Astrocyte (in vitro differentiated cells and primary cell): ENCODE data around the gene CHMP6. TPM values are rescaled to one million over a fixed set of nuclear protein-coding genes. Genes with fewer than 3 reads are reported as not detected.

Source experiments
- DNase-seq: peaks from one replicate; pipeline ENCODE4 v3.0.0-alpha.2; 2010; ENCODE audit warnings: low read depth
- FAIRE-seq: peaks from 2 replicates; lab custom pipeline; 2011; peaks lifted over from hg19 to GRCh38; lab: Jason Lieb, UNC
- H2AFZ ChIP-seq: 2 replicates; pipeline ENCODE4 v1.6.0; 2012; ENCODE audit warnings: low read depth, low read length, inconsistent platforms
- H3K27ac ChIP-seq: 2 replicates; pipeline ENCODE4 v1.5.1; 2011; ENCODE audit warnings: low read depth, low read length, inconsistent platforms
- H3K27me3 ChIP-seq: 2 replicates; pipeline ENCODE4 v1.6.0; 2011; ENCODE audit warnings: low read length, inconsistent platforms; ENCODE audit not compliant: insufficient read depth
- H3K36me3 ChIP-seq: 2 replicates; pipeline ENCODE4 v1.5.1; 2011; ENCODE audit warnings: low read length, inconsistent platforms; ENCODE audit not compliant: insufficient read depth
- H3K4me1 ChIP-seq: 2 replicates; pipeline ENCODE4 v1.5.1; 2011; ENCODE audit warnings: low read length, inconsistent platforms; ENCODE audit not compliant: insufficient read depth
- H3K4me2 ChIP-seq: 2 replicates; pipeline ENCODE4 v1.6.0; 2012; ENCODE audit warnings: low read length, inconsistent platforms
- H3K4me3 ChIP-seq: 2 replicates; pipeline ENCODE4 v1.5.1; 2011; ENCODE audit warnings: low read depth, mild to moderate bottlenecking, low read length, inconsistent platforms; ENCODE audit not compliant: insufficient read depth
- H3K79me2 ChIP-seq: 2 replicates; pipeline ENCODE4 v1.6.0; 2012; ENCODE audit warnings: mild to moderate bottlenecking, low read length, inconsistent platforms; ENCODE audit not compliant: insufficient read depth
- H3K9ac ChIP-seq: 2 replicates; pipeline ENCODE4 v1.6.0; 2012; ENCODE audit warnings: mild to moderate bottlenecking, low read length, inconsistent platforms
- H3K9me3 ChIP-seq: 2 replicates; pipeline ENCODE4 v1.5.1; 2012; ENCODE audit warnings: low read depth, mild to moderate bottlenecking, low read length, inconsistent platforms; ENCODE audit not compliant: insufficient read depth
- H4K20me1 ChIP-seq: 2 replicates; pipeline ENCODE4 v1.6.0; 2012; ENCODE audit warnings: low read length, inconsistent platforms; ENCODE audit not compliant: insufficient read depth
- H3K27ac Mint-ChIP-seq: one replicate; pipeline ENCODE4 v1.8.0; 2021; ENCODE audit warnings: mild to moderate bottlenecking, mixed read lengths; ENCODE audit not compliant: unreplicated experiment
- H3K27me3 Mint-ChIP-seq: one replicate; pipeline ENCODE4 v1.8.0; 2021; ENCODE audit warnings: low read depth, mixed read lengths; ENCODE audit not compliant: unreplicated experiment
- H3K36me3 Mint-ChIP-seq: one replicate; pipeline ENCODE4 v1.8.0; 2021; ENCODE audit warnings: low read depth, mixed read lengths; ENCODE audit not compliant: unreplicated experiment
- H3K4me1 Mint-ChIP-seq: one replicate; pipeline ENCODE4 v1.8.0; 2021; ENCODE audit warnings: low read depth, mixed read lengths; ENCODE audit not compliant: unreplicated experiment
- H3K4me3 Mint-ChIP-seq: one replicate; pipeline ENCODE4 v1.8.0; 2021; ENCODE audit warnings: mild to moderate bottlenecking, moderate library complexity, mixed read lengths; ENCODE audit not compliant: unreplicated experiment
- H3K9me3 Mint-ChIP-seq: one replicate; pipeline ENCODE4 v1.8.0; 2021; ENCODE audit warnings: mild to moderate bottlenecking, mixed read lengths; ENCODE audit not compliant: unreplicated experiment
- EZH2 ChIP-seq: IDR thresholded peaks from 2 replicates; pipeline ENCODE4 v1.6.1; 2012; ENCODE audit warnings: mild to moderate bottlenecking, low read length, inconsistent platforms; ENCODE audit not compliant: insufficient read depth
- total RNA-seq: library from RNA; stranded (reverse); gene quantifications from 2 replicates; pipeline ENCODE4 v1.2.1, GENCODE V29; 2021
- TF ChIP-seq, protein P1 (sequence below): IDR thresholded peaks from 2 replicates; pipeline ENCODE4 v1.5.1; 2011; ENCODE audit warnings: low read depth, mild to moderate bottlenecking, inconsistent platforms, low read length, moderate library complexity; ENCODE audit not compliant: insufficient read depth

CHMP6 gene
- total RNA-seq, 1 donor from 2014 or later = 19.0 TPM

- H3K4me3 Mint-ChIP-seq = no peak overlapping the region
- peaks cover 5% of the 10 kb centered on the region for H3K36me3 Mint-ChIP-seq
- H3K4me1 ChIP-seq = peaks cover 11% of the 10 kb centered on the region
- H3K9ac ChIP-seq = no peak overlapping the region
- H3K79me2 ChIP-seq = no peaks in the 10 kb centered on the region
- H2AFZ ChIP-seq = no peak overlapping the region
- H3K36me3 ChIP-seq = no peaks in the 10 kb centered on the region
- no peak overlapping the region for H3K4me2 ChIP-seq
- no peaks in the 10 kb centered on the region for H3K9me3 ChIP-seq
- H3K27ac Mint-ChIP-seq = no peak overlapping the region
- H3K4me1 Mint-ChIP-seq = peaks cover 2% of the 10 kb centered on the region
- H3K9me3 Mint-ChIP-seq = peaks cover 8% of the 10 kb centered on the region
- H3K27me3 Mint-ChIP-seq = peaks cover 39% of the 10 kb centered on the region
- DNase-seq (no peak), FAIRE-seq (no peak)
- no peak overlapping the region for H3K27ac ChIP-seq
- H3K4me3 ChIP-seq = no peak overlapping the region
- peaks cover 29% of the 10 kb centered on the region for H3K27me3 ChIP-seq
- TF ChIP-seq, protein P1, sequence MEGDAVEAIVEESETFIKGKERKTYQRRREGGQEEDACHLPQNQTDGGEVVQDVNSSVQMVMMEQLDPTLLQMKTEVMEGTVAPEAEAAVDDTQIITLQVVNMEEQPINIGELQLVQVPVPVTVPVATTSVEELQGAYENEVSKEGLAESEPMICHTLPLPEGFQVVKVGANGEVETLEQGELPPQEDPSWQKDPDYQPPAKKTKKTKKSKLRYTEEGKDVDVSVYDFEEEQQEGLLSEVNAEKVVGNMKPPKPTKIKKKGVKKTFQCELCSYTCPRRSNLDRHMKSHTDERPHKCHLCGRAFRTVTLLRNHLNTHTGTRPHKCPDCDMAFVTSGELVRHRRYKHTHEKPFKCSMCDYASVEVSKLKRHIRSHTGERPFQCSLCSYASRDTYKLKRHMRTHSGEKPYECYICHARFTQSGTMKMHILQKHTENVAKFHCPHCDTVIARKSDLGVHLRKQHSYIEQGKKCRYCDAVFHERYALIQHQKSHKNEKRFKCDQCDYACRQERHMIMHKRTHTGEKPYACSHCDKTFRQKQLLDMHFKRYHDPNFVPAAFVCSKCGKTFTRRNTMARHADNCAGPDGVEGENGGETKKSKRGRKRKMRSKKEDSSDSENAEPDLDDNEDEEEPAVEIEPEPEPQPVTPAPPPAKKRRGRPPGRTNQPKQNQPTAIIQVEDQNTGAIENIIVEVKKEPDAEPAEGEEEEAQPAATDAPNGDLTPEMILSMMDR = no peak
- TF ChIP-seq EZH2 = no peak
- H4K20me1 ChIP-seq = peaks cover 9% of the 10 kb centered on the region
Observed at GRCh38 chr17:81006891-81007290, 15.2 kb downstream of the CHMP6 start.

- Histone ChIP-seq H3K9ac (no peak overlapping the region), H3K4me3 (no peak overlapping the region), H3K4me1 (peaks cover 5% of the 10 kb centered on the region), H3K27me3 (peaks cover 29% of the 10 kb centered on the region), H3K36me3 (no peaks in the 10 kb centered on the region), H3K79me2 (no peaks in the 10 kb centered on the region), H3K27ac (no peak overlapping the region), H2AFZ (no peak overlapping the region), H3K4me2 (no peak overlapping the region), H3K9me3 (no peaks in the 10 kb centered on the region), H4K20me1 (peaks cover 4% of the 10 kb centered on the region)
- H3K9me3 Mint-ChIP-seq = peaks cover 9% of the 10 kb centered on the region
- peaks cover 6% of the 10 kb centered on the region for H3K36me3 Mint-ChIP-seq
- FAIRE-seq (no peak), DNase-seq (no peak)
- peaks cover 2% of the 10 kb centered on the region for H3K4me1 Mint-ChIP-seq
- no peak overlapping the region for H3K4me3 Mint-ChIP-seq
- no peak for TF ChIP-seq EZH2
- TF ChIP-seq, protein P1 = no peak
- peaks cover 30% of the 10 kb centered on the region for H3K27me3 Mint-ChIP-seq
- H3K27ac Mint-ChIP-seq = no peak overlapping the region
Observed at GRCh38 chr17:81008140-81008539, 16.5 kb downstream of the CHMP6 start.

DNA sequence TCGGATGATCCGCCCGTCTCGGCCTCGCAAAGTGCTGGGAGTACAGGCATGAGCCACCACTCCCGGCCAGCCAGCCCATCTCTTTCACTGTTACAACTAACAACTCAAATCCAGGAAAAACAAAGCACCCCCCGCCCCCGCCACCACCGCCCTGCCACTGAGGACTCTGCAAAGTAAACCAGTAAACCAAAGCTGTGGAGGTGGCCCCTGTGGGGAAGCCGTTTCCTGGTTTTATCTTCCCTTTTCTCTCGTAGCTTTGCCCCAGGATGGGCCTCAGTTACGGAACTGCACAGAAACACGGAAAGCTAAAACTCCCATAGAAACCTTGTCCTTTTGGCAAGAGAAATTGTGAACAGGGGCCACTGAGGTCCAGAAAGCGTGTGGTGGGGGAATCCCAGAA is 17.5 kb downstream of the CHMP6 start:
- peaks cover 2% of the 10 kb centered on the region for H3K4me1 Mint-ChIP-seq
- FAIRE-seq = no peak

More for the DNA sequence above, 17.5 kb downstream of the CHMP6 start:
- Mint-ChIP-seq H3K4me3 (no peak overlapping the region), H3K9me3 (peaks cover 15% of the 10 kb centered on the region), H3K27ac (no peak overlapping the region), H3K36me3 (peaks cover 9% of the 10 kb centered on the region), H3K27me3 (peaks cover 24% of the 10 kb centered on the region)
- no peaks in the 10 kb centered on the region for H3K36me3 ChIP-seq
- no peaks in the 10 kb centered on the region for H3K79me2 ChIP-seq
- H4K20me1 ChIP-seq = peaks cover 4% of the 10 kb centered on the region
- DNase-seq = no peak
- no peak overlapping the region for H2AFZ ChIP-seq
- peaks cover 5% of the 10 kb centered on the region for H3K4me1 ChIP-seq
- no peak overlapping the region for H3K4me2 ChIP-seq
- TF ChIP-seq, protein P1 = no peak
- no peak for TF ChIP-seq EZH2
- H3K4me3 ChIP-seq = no peak overlapping the region
- H3K27ac ChIP-seq = no peak overlapping the region
- peaks cover 24% of the 10 kb centered on the region for H3K27me3 ChIP-seq
- no peaks in the 10 kb centered on the region for H3K9me3 ChIP-seq
- no peak overlapping the region for H3K9ac ChIP-seq
